Caco-2 (cell line): ENCODE results near the gene CFAP119. TPM values are rescaled to one million over a fixed set of nuclear protein-coding genes. Genes with fewer than 3 reads are reported as not detected.

Source experiments
- BruUV-seq: library from RNA; stranded (reverse); fragments of 400-500 nt; replicated peaks from 2 replicates; lab custom pipeline; 2021; lab: Mats Ljungman, UMichigan
- CTCF ChIA-PET: fragments of 300-600 bp; sonication (Branson Sonifier 250); formaldehyde crosslinking; loops from one replicate; lab custom pipeline; 2022; ENCODE audit warnings: antibody characterized with exemption; lab: Charles Lee
- POLR2A ChIA-PET: fragments of 300-600 bp; sonication (Branson Sonifier 250); formaldehyde crosslinking; loops from one replicate; lab custom pipeline; 2022; ENCODE audit warnings: antibody characterized with exemption; lab: Charles Lee
- DNase-seq, 2 experiments: peaks; one replicate each; pipeline versions ENCODE4 v3.0.0 to v3.0.0-alpha.2; 2020 to 2022
- H3K27me3 ChIP-seq: replicated peaks from 2 replicates; pipeline ENCODE4 v1.6.0; 2011; ENCODE audit warnings: low read length; ENCODE audit not compliant: control insufficient read depth, insufficient read depth
- H3K36me3 ChIP-seq: 2 replicates; pipeline ENCODE4 v1.5.1; 2011; ENCODE audit warnings: low read length; ENCODE audit not compliant: control insufficient read depth, insufficient read depth
- H3K4me1 ChIP-seq: fragments of 250-450 bp; sonication (Bioruptor Pico); 2 replicates; pipeline ENCODE4 v1.5.1; 2020; ENCODE audit warnings: mild to moderate bottlenecking
- H3K4me3 ChIP-seq: 2 replicates; pipeline ENCODE4 v1.5.1; 2011; ENCODE audit warnings: low read depth, mild to moderate bottlenecking, control low read depth, low read length
- H3K9me3 ChIP-seq: fragments of 250-450 bp; sonication (Bioruptor Pico); 2 replicates; pipeline ENCODE4 v1.5.1; 2020; ENCODE audit warnings: mild to moderate bottlenecking, moderate library complexity
- H3K27ac Mint-ChIP-seq: one replicate; pipeline ENCODE4 v1.8.0; 2022; ENCODE audit warnings: mixed read lengths; ENCODE audit not compliant: unreplicated experiment
- H3K27me3 Mint-ChIP-seq: one replicate; pipeline ENCODE4 v1.8.0; 2022; ENCODE audit warnings: mixed read lengths; ENCODE audit not compliant: insufficient read depth, unreplicated experiment
- H3K36me3 Mint-ChIP-seq: one replicate; pipeline ENCODE4 v1.8.0; 2022; ENCODE audit warnings: mild to moderate bottlenecking, mixed read lengths; ENCODE audit not compliant: insufficient read depth, unreplicated experiment
- H3K4me1 Mint-ChIP-seq: one replicate; pipeline ENCODE4 v1.8.0; 2022; ENCODE audit warnings: low read depth, mixed read lengths; ENCODE audit not compliant: unreplicated experiment
- H3K4me3 Mint-ChIP-seq: one replicate; pipeline ENCODE4 v1.8.0; 2022; ENCODE audit warnings: mild to moderate bottlenecking, moderate library complexity, mixed read lengths; ENCODE audit not compliant: unreplicated experiment
- H3K9me3 Mint-ChIP-seq: one replicate; pipeline ENCODE4 v1.8.0; 2022; ENCODE audit warnings: mixed read lengths; ENCODE audit not compliant: unreplicated experiment
- intact Hi-C: fragments of 100-400 bp; cut with micrococcal nuclease; formaldehyde crosslinking; loops from one replicate; pipeline ENCODE4 v1.10.0; 2022; ENCODE audit not compliant: unreplicated experiment
- total RNA-seq: library from RNA; stranded (reverse); gene quantifications from 2 replicates; pipeline ENCODE4 v1.2.3, GENCODE V29; 2022
- TF ChIP-seq, protein P1 (sequence below), 2 experiments: fragments of 200-600 bp in 1 of 2; IDR thresholded peaks; 1 replicate in 1 of 2; 2 replicates in 1 of 2; pipeline versions ENCODE4 v1.5.1 to v1.8.0; 2011 to 2022; ENCODE audit warnings: antibody characterized with exemption in 1 of 2, control low read depth in 1 of 2, inconsistent platforms in 1 of 2, low read depth in 1 of 2, low read length in 1 of 2, mild to moderate bottlenecking in 1 of 2, moderate library complexity in 1 of 2; ENCODE audit not compliant: insufficient read depth in 1 of 2, severe bottlenecking in 1 of 2, unreplicated experiment in 1 of 2

Gene CFAP119
- total RNA-seq, 1 experiment from 2014 or later = 4.0 TPM

DNA sequence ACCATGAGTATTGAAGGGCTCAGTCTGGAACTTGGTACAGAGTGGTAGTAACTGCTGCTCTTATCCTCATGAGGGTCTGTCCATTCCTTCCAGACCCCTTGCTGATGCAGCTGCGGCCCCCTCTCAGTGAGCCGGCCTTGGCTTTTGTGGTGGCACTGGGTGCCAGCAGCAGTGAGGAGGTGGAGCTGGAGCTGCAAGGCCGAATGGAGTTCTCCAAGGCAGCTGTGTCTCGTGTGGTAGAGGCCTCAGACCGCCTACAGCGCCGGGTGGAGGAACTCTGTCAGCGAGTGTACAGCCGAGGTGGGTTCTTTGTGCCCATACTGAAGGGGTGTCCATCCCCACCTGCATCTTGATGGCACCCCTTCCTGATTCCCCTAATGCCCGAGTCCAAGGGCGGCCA lies 2.2 kb upstream of the CFAP119 start:
- no peak for DNase-seq
- no peak overlapping the region for H3K27ac Mint-ChIP-seq
- no peaks in the 10 kb centered on the region for H3K9me3 ChIP-seq
- no TSS peak for BruUV-seq
- CTCF ChIA-PET = no interaction called here
- POLR2A ChIA-PET = interaction anchor here (0.5 kb wide), 1 partner anchor 240 kb away, joined by 4 read pairs; no protein-coding TSS in a partner anchor
- peaks cover 16% of the 10 kb centered on the region for H3K36me3 ChIP-seq
- TF ChIP-seq, protein P1, sequence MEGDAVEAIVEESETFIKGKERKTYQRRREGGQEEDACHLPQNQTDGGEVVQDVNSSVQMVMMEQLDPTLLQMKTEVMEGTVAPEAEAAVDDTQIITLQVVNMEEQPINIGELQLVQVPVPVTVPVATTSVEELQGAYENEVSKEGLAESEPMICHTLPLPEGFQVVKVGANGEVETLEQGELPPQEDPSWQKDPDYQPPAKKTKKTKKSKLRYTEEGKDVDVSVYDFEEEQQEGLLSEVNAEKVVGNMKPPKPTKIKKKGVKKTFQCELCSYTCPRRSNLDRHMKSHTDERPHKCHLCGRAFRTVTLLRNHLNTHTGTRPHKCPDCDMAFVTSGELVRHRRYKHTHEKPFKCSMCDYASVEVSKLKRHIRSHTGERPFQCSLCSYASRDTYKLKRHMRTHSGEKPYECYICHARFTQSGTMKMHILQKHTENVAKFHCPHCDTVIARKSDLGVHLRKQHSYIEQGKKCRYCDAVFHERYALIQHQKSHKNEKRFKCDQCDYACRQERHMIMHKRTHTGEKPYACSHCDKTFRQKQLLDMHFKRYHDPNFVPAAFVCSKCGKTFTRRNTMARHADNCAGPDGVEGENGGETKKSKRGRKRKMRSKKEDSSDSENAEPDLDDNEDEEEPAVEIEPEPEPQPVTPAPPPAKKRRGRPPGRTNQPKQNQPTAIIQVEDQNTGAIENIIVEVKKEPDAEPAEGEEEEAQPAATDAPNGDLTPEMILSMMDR (IDR thresholded peaks at IDR 0.05; ENCODE audit: insufficient read depth in 1 of 2, low read depth in 1 of 2, low read length in 1 of 2, severe bottlenecking in 1 of 2, unreplicated experiment in 1 of 2) = no peak
- H3K4me1 Mint-ChIP-seq = peaks cover 4% of the 10 kb centered on the region
- peaks cover 76% of the 10 kb centered on the region for H3K36me3 Mint-ChIP-seq
- H3K4me3 Mint-ChIP-seq = no peak overlapping the region
- no peaks in the 10 kb centered on the region for H3K9me3 Mint-ChIP-seq
- no peak overlapping the region for H3K4me3 ChIP-seq
- no peaks in the 10 kb centered on the region for H3K27me3 Mint-ChIP-seq
- no peaks in the 10 kb centered on the region for H3K27me3 ChIP-seq
- peaks cover 15% of the 10 kb centered on the region; the same call in 1 of the 2 replicates for H3K4me1 ChIP-seq
- intact Hi-C loops = no loop called here

DNA sequence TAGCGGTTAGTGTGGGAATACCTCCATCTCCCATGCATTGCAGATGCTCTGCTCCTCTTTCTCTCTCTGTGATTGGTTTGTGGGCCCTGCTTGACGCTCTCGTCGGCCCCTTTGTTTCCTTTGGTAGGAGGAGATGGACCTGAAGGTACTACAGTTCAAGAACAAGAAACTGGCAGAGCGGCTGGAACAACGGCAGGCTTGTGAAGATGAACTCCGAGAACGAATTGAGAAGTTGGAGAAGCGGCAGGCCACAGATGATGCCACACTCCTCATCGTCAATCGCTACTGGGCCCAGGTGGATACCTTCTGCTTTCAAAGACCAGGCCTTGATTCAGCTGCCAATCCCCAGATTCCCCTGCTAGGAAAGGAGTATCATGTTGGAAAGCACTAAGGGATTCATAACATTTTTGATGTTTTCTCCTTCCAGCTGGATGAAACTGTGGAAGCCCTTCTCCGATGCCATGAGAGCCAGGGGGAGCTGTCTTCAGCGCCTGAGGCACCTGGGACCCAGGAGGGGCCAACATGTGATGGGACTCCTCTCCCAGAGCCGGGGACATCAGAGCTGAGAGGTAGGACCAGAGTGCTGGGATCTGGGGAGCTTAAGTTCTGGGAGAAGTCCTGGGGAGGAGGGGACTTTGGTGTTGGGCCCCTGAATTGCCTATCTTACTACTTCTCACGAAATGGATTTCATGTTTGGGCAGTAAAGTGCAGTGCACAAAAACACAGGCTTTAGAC lies 1.3 kb upstream of the CFAP119 start:
- Histone ChIP-seq H3K36me3 (peaks cover 12% of the 10 kb centered on the region), H3K9me3 (no peaks in the 10 kb centered on the region), H3K4me1 (peaks cover 15% of the 10 kb centered on the region; the same call in 1 of the 2 replicates), H3K4me3 (peak overlapping the region; percentile 76), H3K27me3 (no peaks in the 10 kb centered on the region)
- intact Hi-C loops = loop anchor here (1.0 to 2.0 kb wide), 3 partner anchors 12 to 23 kb away; partner anchors contain the start of gene PHKG2
- H3K27ac Mint-ChIP-seq = peak overlapping the region; percentile 73
- H3K36me3 Mint-ChIP-seq = peaks cover 70% of the 10 kb centered on the region
- no peak for DNase-seq
- no peaks in the 10 kb centered on the region for H3K9me3 Mint-ChIP-seq
- peaks cover 4% of the 10 kb centered on the region for H3K4me1 Mint-ChIP-seq
- no peaks in the 10 kb centered on the region for H3K27me3 Mint-ChIP-seq
- no TSS peak for BruUV-seq
- POLR2A ChIA-PET = interaction anchor here (0.7 to 1.2 kb wide), 2 partner anchors 12 to 22 kb away, joined by 3 to 6 read pairs; no protein-coding TSS in a partner anchor
- CTCF ChIA-PET = no interaction called here
- TF ChIP-seq, protein P1 (IDR thresholded peaks at IDR 0.05; ENCODE audit: insufficient read depth in 1 of 2, low read depth in 1 of 2, low read length in 1 of 2, severe bottlenecking in 1 of 2, unreplicated experiment in 1 of 2) = no peak
- peak overlapping the region; percentile 87 for H3K4me3 Mint-ChIP-seq

DNA sequence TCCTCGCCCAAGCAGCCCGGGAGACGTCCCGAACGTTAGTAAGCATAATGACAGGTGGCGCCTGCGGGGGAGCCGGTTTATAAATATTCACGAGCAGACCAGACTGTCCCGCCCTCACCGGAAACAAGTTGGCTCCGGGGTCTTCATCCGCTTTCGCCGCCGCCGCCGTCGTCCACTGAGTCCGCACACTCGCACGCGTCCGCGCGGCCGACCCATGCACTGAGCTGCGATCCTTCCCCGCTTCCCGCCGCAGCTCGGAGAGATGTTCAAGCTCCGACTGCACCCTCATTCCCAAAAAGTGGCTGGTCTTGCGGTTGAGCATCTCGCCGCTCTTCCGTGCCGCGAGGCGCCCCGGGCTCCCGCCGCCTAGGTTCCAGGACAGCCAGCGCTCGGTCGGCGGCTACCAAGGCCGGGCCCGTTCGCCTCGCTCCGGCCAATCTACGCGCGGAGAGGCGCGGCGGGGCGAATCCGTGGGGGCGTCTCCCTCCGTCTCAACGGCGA lies 385 bp downstream of the CFAP119 start:
- TF ChIP-seq, protein P1 (IDR thresholded peaks at IDR 0.05; ENCODE audit: insufficient read depth in 1 of 2, low read depth in 1 of 2, low read length in 1 of 2, severe bottlenecking in 1 of 2, unreplicated experiment in 1 of 2) = no peak
- H3K9me3 Mint-ChIP-seq = no peaks in the 10 kb centered on the region
- H3K9me3 ChIP-seq = no peaks in the 10 kb centered on the region
- no TSS peak for BruUV-seq
- peaks cover 4% of the 10 kb centered on the region for H3K4me1 Mint-ChIP-seq
- H3K4me3 Mint-ChIP-seq = peak overlapping the region; percentile 87
- CTCF ChIA-PET = no interaction called here
- POLR2A ChIA-PET = interaction anchor here (1.1 kb wide), 1 partner anchor 13 kb away, joined by 4 read pairs; the partner anchor contains the start of gene PHKG2
- H3K27ac Mint-ChIP-seq = peak overlapping the region; percentile 73
- H3K4me3 ChIP-seq = peak overlapping the region; percentile 84
- peak; percentile 34 to 53 for DNase-seq
- intact Hi-C loops = no loop called here
- no peaks in the 10 kb centered on the region for H3K27me3 ChIP-seq
- H3K27me3 Mint-ChIP-seq = no peaks in the 10 kb centered on the region
- peaks cover 66% of the 10 kb centered on the region for H3K36me3 Mint-ChIP-seq
- H3K36me3 ChIP-seq = peaks cover 9% of the 10 kb centered on the region
- peaks cover 15% of the 10 kb centered on the region; the same call in 1 of the 2 replicates for H3K4me1 ChIP-seq
